HEK293T (cell line): ENCODE results near the gene ACTRT2.

Experiments
- CTCF ChIA-PET: fragments of 350-600 bp; formaldehyde crosslinking; extraction: SDS; loops from one replicate; lab custom pipeline; 2021; ENCODE audit warnings: antibody characterized with exemption, inconsistent platforms; lab: Yijun Ruan, JAX
- POLR2A ChIA-PET: fragments of 350-600 bp; formaldehyde crosslinking; extraction: SDS; loops from one replicate; lab custom pipeline; 2020; ENCODE audit warnings: antibody characterized with exemption, inconsistent platforms; lab: Yijun Ruan, JAX
- DNase-seq: peaks from one replicate; pipeline ENCODE4 v3.0.0; 2012; ENCODE audit warnings: mixed read lengths; ENCODE audit errors: extremely low spot score
- ARNT ChIP-seq: fragments of 450-650 bp; IDR thresholded peaks from 2 replicates; pipeline ENCODE4 v1.6.1; 2017; ENCODE audit warnings: mild to moderate bottlenecking
- BHLHE40 ChIP-seq: fragments of 450-650 bp; IDR thresholded peaks from 2 replicates; pipeline ENCODE4 v1.6.1; 2016; ENCODE audit warnings: mild to moderate bottlenecking, moderate library complexity, borderline replicate concordance
- CTBP1 ChIP-seq: fragments of 450-650 bp; IDR thresholded peaks from 2 replicates; pipeline ENCODE4 v1.6.1; 2016; ENCODE audit warnings: borderline replicate concordance
- ELF4 ChIP-seq: fragments of 450-650 bp; IDR thresholded peaks from 2 replicates; pipeline ENCODE4 v1.6.1; 2017; ENCODE audit warnings: antibody characterized with exemption
- FOXA1 ChIP-seq: fragments of 450-650 bp; IDR thresholded peaks from 2 replicates; pipeline ENCODE4 v1.6.1; 2016; ENCODE audit warnings: mild to moderate bottlenecking
- FOXK2 ChIP-seq: fragments of 450-650 bp; IDR thresholded peaks from 2 replicates; pipeline ENCODE4 v1.6.1; 2016; ENCODE audit warnings: mild to moderate bottlenecking
- FOXM1 ChIP-seq: fragments of 450-650 bp; IDR thresholded peaks from 2 replicates; pipeline ENCODE4 v1.6.1; 2017; ENCODE audit warnings: mild to moderate bottlenecking, borderline replicate concordance
- HDGF ChIP-seq: fragments of 450-650 bp; IDR thresholded peaks from 2 replicates; pipeline ENCODE4 v1.6.1; 2017; ENCODE audit warnings: antibody characterized with exemption, borderline replicate concordance
- L3MBTL2 ChIP-seq: fragments of 450-650 bp; conservative IDR thresholded peaks from 2 replicates; pipeline ENCODE4 v1.6.1; 2016; ENCODE audit warnings: mild to moderate bottlenecking
- LEF1 ChIP-seq: fragments of 450-650 bp; IDR thresholded peaks from 2 replicates; pipeline ENCODE4 v1.6.1; 2017; ENCODE audit warnings: mild to moderate bottlenecking, borderline replicate concordance
- NFRKB ChIP-seq: fragments of 450-650 bp; IDR thresholded peaks from 2 replicates; pipeline ENCODE4 v1.6.1; 2016; ENCODE audit warnings: mild to moderate bottlenecking, moderate library complexity
- PKNOX1 ChIP-seq: fragments of 450-650 bp; IDR thresholded peaks from 2 replicates; pipeline ENCODE4 v1.6.1; 2016
- SP1 ChIP-seq: fragments of 450-650 bp; IDR thresholded peaks from 2 replicates; pipeline ENCODE4 v1.6.1; 2017
- SUZ12 ChIP-seq: fragments of 450-650 bp; IDR thresholded peaks from 2 replicates; pipeline ENCODE4 v1.6.1; 2016; ENCODE audit warnings: mild to moderate bottlenecking
- TARDBP ChIP-seq: fragments of 450-650 bp; IDR thresholded peaks from 2 replicates; pipeline ENCODE4 v1.6.1; 2016
- ZNF384 ChIP-seq: fragments of 450-650 bp; IDR thresholded peaks from 2 replicates; pipeline ENCODE4 v1.6.1; 2016

The ACTRT2 gene

GRCh38 chr1:3036447-3037280, 15.4 kb downstream of the ACTRT2 start:
- no peak for DNase-seq
- ChIA-PET CTCF (no interaction called here), POLR2A (no interaction called here)
- no peak for TF ChIP-seq L3MBTL2
- TF ChIP-seq CTBP1, result no peak
- TF ChIP-seq ZNF384, result no peak
- TF ChIP-seq ELF4, result no peak
- TF ChIP-seq LEF1, result no peak
- no peak for TF ChIP-seq BHLHE40
- no peak for TF ChIP-seq SUZ12

GRCh38 chr1:3037281-3038040, 16.2 kb downstream of the ACTRT2 start:
- ChIA-PET POLR2A (no interaction called here), CTCF (no interaction called here)
- TF ChIP-seq SP1 (no peak), FOXK2 (no peak), ZNF384 (no peak), ELF4 (no peak), TARDBP (no peak), SUZ12 (no peak), FOXM1 (no peak), L3MBTL2 (no peak), ARNT (no peak), LEF1 (no peak), BHLHE40 (no peak), NFRKB (no peak), PKNOX1 (no peak), HDGF (no peak)
- DNase-seq, result no peak

- POLR2A ChIA-PET, result no interaction called here
- DNase-seq, result no peak
- TF ChIP-seq CTBP1, result no peak
- TF ChIP-seq HDGF, result no peak
- TF ChIP-seq SUZ12, result no peak
- TF ChIP-seq TARDBP, result no peak
- TF ChIP-seq ELF4, result no peak
- TF ChIP-seq SP1, result no peak
- no peak for TF ChIP-seq L3MBTL2
- no peak for TF ChIP-seq FOXM1
- no peak for TF ChIP-seq ARNT
- no peak for TF ChIP-seq NFRKB
- no peak for TF ChIP-seq FOXK2
- TF ChIP-seq PKNOX1, result no peak
- no peak for TF ChIP-seq LEF1
- TF ChIP-seq BHLHE40, result no peak
- no peak for TF ChIP-seq ZNF384
- TF ChIP-seq FOXA1, result no peak
- CTCF ChIA-PET, result no interaction called here
These were observed 16.9 kb downstream of the ACTRT2 start for GRCh38 chr1:3038113-3038551.

DNA sequence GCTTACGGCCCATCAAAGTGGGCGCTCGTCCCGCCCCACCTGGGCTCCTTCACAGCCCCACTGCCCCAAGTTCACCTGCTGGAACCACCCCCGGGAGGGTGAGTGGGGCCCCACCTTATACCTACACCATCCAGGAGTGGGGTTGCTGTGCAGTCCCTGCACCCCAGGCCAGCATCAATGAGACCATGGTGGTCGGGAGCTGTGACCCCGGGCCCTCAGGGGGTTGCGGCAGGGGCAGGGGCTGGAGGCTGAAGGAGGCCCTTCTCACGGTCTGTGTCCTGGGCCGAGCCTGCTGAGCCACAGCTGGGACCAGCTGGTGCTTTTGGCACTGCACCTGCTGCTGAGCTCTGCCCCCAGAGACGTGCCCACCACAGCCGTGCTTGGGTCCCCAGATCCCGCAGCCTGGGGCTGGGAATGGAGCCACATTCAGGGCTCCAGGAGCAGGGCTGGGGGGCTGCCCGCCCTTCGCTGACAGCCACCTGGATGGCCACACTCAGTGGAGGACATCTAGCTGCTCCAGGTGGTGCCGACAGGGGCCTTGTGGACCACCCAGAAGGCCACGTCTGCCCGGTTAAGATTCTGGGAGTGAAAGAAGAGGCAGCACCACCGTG, 17.4 kb downstream of the ACTRT2 start:
- TF ChIP-seq FOXK2, result no peak
- TF ChIP-seq BHLHE40, result no peak
- TF ChIP-seq FOXM1, result no peak
- TF ChIP-seq FOXA1, result no peak
- TF ChIP-seq L3MBTL2, result no peak
- TF ChIP-seq PKNOX1, result no peak
- no peak for TF ChIP-seq CTBP1
- TF ChIP-seq LEF1, result no peak
- TF ChIP-seq SP1, result no peak
- no peak for TF ChIP-seq NFRKB
- TF ChIP-seq SUZ12, result no peak
- no peak for TF ChIP-seq ELF4
- no peak for TF ChIP-seq ZNF384
- TF ChIP-seq TARDBP, result no peak
- no peak for TF ChIP-seq ARNT
- TF ChIP-seq HDGF, result no peak
- ChIA-PET CTCF (no interaction called here), POLR2A (no interaction called here)
- no peak for DNase-seq

- no peak for DNase-seq
- POLR2A ChIA-PET, result no interaction called here
- TF ChIP-seq FOXM1 (no peak), SUZ12 (no peak), L3MBTL2 (no peak), NFRKB (no peak), SP1 (no peak), ELF4 (no peak), FOXA1 (no peak), ARNT (no peak), LEF1 (no peak), ZNF384 (no peak)
- CTCF ChIA-PET, result no interaction called here
These were observed 18.7 kb downstream of the ACTRT2 start for GRCh38 chr1:3040004-3040403.

DNA sequence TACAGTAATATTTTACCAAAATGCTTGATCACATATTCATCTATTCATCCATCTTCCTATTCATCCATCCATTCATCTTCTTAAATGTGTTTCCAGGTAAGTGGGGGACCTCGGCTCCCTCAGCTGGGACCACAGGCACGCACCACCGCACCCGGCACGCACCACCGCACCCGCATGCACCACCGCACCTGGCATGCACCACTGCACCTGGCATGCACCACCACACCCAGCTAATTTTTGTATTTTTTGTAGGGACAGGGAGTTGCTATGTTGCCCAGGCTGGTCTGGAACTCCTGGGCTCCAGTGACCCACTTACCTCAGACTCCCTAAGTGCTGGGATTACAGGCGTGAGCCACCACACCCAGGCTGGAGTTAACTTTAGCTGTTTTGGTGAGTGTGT, 21.2 kb downstream of the ACTRT2 start:
- no peak for DNase-seq
- TF ChIP-seq HDGF (no peak), TARDBP (no peak), L3MBTL2 (no peak), SUZ12 (no peak), FOXA1 (no peak), SP1 (no peak), LEF1 (no peak), ZNF384 (no peak), CTBP1 (no peak), FOXM1 (no peak), BHLHE40 (no peak), PKNOX1 (no peak), NFRKB (no peak), ELF4 (no peak), ARNT (no peak), FOXK2 (no peak)
- CTCF ChIA-PET, result no interaction called here
- POLR2A ChIA-PET, result no interaction called here
